Panc1 (cell line): ENCODE data around the gene CBY3. TPM values are rescaled to one million over a fixed set of nuclear protein-coding genes. Genes with fewer than 3 reads are reported as not detected.
A peak's percentile ranks its signal among the peaks of the same experiment; 100 is the strongest.
"Not testable (repeated sequence)": the region's sequence is repeated elsewhere in the genome, so short reads cannot be mapped to it uniquely, and the experiment has no call there.

Experiments
- ATAC-seq: fragments of 200-7000 bp; cut with Tn5 transposase; 2 replicates; pipeline ENCODE4 v1.9.1; 2020; ENCODE audit warnings: mild to moderate bottlenecking, moderate library complexity
- BruUV-seq: library from RNA; stranded (reverse); fragments of 400-500 nt; replicated peaks from 2 replicates; lab custom pipeline; 2021; lab: Mats Ljungman, UMichigan
- CTCF ChIA-PET: fragments of 300-600 bp; sonication (Branson Sonifier 250); formaldehyde crosslinking; loops from one replicate; lab custom pipeline; 2022; ENCODE audit warnings: antibody characterized with exemption; lab: Charles Lee
- POLR2A ChIA-PET: fragments of 300-600 bp; sonication (Branson Sonifier 250); formaldehyde crosslinking; loops from one replicate; lab custom pipeline; 2022; ENCODE audit warnings: antibody characterized with exemption; lab: Charles Lee
- DNase-seq: peaks from one replicate; pipeline ENCODE4 v3.0.0-alpha.2; 2010; ENCODE audit warnings: low read depth, low spot score
- H3K27ac ChIP-seq: 2 replicates; pipeline ENCODE4 v1.5.1; 2011; ENCODE audit warnings: mild to moderate bottlenecking, low read length, inconsistent platforms
- H3K27me3 ChIP-seq: fragments of 200-500 bp; sonication (Bioruptor generic); 2 replicates; pipeline ENCODE4 v1.6.0; 2014; ENCODE audit warnings: low read length, inconsistent platforms; ENCODE audit not compliant: control insufficient read depth, insufficient read depth
- H3K36me3 ChIP-seq: fragments of 200-500 bp; sonication (Bioruptor generic); 2 replicates; pipeline ENCODE4 v1.5.1; 2014; ENCODE audit warnings: inconsistent platforms, mild to moderate bottlenecking, low read length, moderate library complexity; ENCODE audit not compliant: control insufficient read depth, insufficient read depth
- H3K4me1 ChIP-seq: 2 replicates; pipeline ENCODE4 v1.5.1; 2011; ENCODE audit warnings: inconsistent platforms, mild to moderate bottlenecking, low read length, moderate library complexity; ENCODE audit not compliant: control insufficient read depth, insufficient read depth
- H3K4me3 ChIP-seq, 2 experiments: 2 replicates each; pipeline ENCODE4 v1.5.1; 2011 to 2012; ENCODE audit warnings: low read depth in 2 of 2, low read length in 2 of 2, mild to moderate bottlenecking in 2 of 2, inconsistent platforms in 1 of 2, moderate library complexity in 1 of 2
- H3K9me3 ChIP-seq: fragments of 200-500 bp; sonication (Bioruptor generic); 2 replicates; pipeline ENCODE4 v1.5.1; 2014; ENCODE audit warnings: low read depth, mild to moderate bottlenecking, inconsistent platforms, low read length, moderate library complexity; ENCODE audit not compliant: control insufficient read depth, insufficient read depth
- POLR2AphosphoS5 ChIP-seq: IDR thresholded peaks from 2 replicates; pipeline ENCODE4 v1.6.1; 2012; ENCODE audit warnings: mild to moderate bottlenecking, low read depth, low read length, moderate library complexity
- SIN3A ChIP-seq: IDR thresholded peaks from 2 replicates; pipeline ENCODE4 v1.6.1; 2012; ENCODE audit warnings: low read depth, mild to moderate bottlenecking, low read length, moderate library complexity, borderline replicate concordance; ENCODE audit not compliant: insufficient read depth
- in situ Hi-C: cut with HindIII; loops from 2 replicates; pipeline ENCODE4 v1.10.0; 2016; ENCODE audit warnings: low sequenced_read_pairs, low pct_unique_long_range_greater_than_20kb
- intact Hi-C: fragments of 100-400 bp; cut with micrococcal nuclease; formaldehyde crosslinking; loops from one replicate; pipeline ENCODE4 v1.10.0; 2022; ENCODE audit not compliant: unreplicated experiment
- total RNA-seq: library from RNA; stranded (reverse); gene quantifications from one replicate; pipeline ENCODE4 v1.2.1, GENCODE V29; 2021; ENCODE audit not compliant: unreplicated experiment
- TF ChIP-seq, protein P1 (sequence below), 2 experiments: IDR thresholded peaks; 2 replicates each; pipeline ENCODE4 v1.6.1; 2011 to 2012; ENCODE audit warnings: low read depth in 2 of 2, control low read depth in 1 of 2, low read length in 1 of 2, mild to moderate bottlenecking in 1 of 2, moderate library complexity in 1 of 2; ENCODE audit not compliant: insufficient read depth in 1 of 2
- TF ChIP-seq, protein P2 (sequence below): fragments of 450-650 bp; IDR thresholded peaks from 2 replicates; pipeline ENCODE4 v1.5.1; 2017; ENCODE audit warnings: mild to moderate bottlenecking

CBY3 gene
- total RNA-seq, 1 experiment from 2014 or later = 0.39 TPM

DNA sequence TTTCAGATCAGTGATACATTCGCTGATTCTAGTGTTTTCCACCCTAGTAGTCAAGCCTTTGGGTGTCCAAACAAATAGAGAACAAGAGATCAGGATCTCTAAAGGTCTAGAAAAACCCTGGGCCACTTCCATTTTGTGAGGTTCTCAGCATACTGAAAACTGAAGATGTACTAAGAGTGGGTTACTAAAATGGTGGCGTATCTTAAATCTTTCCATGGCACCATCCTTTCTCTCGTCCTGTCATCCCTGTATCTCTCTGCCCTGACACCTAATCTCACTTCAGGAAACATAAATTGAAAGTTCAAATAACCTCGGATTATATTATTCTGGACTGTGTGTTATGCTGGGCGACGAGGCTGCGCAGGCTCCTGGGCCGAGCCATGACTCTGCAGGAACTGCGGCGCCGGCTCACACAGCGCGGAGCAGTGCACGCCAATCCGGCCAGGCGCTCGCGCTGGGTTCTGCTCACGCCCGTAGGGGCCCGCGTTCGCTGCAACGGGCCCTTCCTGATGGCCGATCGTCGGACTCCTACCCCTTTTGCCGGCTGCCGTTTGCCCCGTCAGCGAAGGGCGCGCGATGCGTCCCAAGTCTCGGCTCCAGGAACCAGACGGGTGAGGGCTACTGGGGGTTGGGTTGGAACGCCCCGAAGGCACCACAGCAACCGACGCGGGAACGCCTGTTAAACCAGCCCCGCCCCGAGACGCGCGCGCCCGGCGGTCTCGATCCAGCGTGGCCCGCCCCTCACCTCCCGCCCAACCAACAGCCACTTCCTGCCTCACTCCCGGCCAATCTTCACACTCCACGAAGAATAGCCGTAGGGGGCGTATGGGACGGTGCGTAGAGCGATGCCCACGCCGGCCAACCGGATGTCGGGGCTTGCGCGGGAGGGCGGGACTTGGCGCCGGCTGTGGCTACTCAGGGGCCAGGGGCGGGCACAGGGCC, 17.4 kb upstream of the CBY3 start:
- Histone ChIP-seq H3K4me1 (peaks cover 14% of the 10 kb centered on the region; the same call in 1 of the 2 replicates), H3K36me3 (peaks cover 13% of the 10 kb centered on the region; the same call in 1 of the 2 replicates), H3K27me3 (no peaks in the 10 kb centered on the region), H3K9me3 (no peaks in the 10 kb centered on the region), H3K27ac (peak overlapping the region; percentile 99), H3K4me3 (peak overlapping the region; percentile 69 to 96)
- peak; percentile 96 for ATAC-seq
- ChIA-PET POLR2A (no interaction called here), CTCF (no interaction called here)
- intact Hi-C loops = no loop called here
- TSS peak; percentile 97 for BruUV-seq
- peak; percentile 90 for TF ChIP-seq POLR2AphosphoS5
- TF ChIP-seq, protein P1, sequence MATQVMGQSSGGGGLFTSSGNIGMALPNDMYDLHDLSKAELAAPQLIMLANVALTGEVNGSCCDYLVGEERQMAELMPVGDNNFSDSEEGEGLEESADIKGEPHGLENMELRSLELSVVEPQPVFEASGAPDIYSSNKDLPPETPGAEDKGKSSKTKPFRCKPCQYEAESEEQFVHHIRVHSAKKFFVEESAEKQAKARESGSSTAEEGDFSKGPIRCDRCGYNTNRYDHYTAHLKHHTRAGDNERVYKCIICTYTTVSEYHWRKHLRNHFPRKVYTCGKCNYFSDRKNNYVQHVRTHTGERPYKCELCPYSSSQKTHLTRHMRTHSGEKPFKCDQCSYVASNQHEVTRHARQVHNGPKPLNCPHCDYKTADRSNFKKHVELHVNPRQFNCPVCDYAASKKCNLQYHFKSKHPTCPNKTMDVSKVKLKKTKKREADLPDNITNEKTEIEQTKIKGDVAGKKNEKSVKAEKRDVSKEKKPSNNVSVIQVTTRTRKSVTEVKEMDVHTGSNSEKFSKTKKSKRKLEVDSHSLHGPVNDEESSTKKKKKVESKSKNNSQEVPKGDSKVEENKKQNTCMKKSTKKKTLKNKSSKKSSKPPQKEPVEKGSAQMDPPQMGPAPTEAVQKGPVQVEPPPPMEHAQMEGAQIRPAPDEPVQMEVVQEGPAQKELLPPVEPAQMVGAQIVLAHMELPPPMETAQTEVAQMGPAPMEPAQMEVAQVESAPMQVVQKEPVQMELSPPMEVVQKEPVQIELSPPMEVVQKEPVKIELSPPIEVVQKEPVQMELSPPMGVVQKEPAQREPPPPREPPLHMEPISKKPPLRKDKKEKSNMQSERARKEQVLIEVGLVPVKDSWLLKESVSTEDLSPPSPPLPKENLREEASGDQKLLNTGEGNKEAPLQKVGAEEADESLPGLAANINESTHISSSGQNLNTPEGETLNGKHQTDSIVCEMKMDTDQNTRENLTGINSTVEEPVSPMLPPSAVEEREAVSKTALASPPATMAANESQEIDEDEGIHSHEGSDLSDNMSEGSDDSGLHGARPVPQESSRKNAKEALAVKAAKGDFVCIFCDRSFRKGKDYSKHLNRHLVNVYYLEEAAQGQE (IDR thresholded peaks at IDR 0.05; ENCODE audit: insufficient read depth in 1 of 2, low read depth in 2 of 2, low read length in 1 of 2) = 0 out of 4 replicates have a peak, but pooled peaks of 1 of the 2 experiments have one; percentile 35
- 0 out of 2 replicates have a peak, but pooled peaks have one; percentile 67 for TF ChIP-seq SIN3A
- TF ChIP-seq, protein P2, sequence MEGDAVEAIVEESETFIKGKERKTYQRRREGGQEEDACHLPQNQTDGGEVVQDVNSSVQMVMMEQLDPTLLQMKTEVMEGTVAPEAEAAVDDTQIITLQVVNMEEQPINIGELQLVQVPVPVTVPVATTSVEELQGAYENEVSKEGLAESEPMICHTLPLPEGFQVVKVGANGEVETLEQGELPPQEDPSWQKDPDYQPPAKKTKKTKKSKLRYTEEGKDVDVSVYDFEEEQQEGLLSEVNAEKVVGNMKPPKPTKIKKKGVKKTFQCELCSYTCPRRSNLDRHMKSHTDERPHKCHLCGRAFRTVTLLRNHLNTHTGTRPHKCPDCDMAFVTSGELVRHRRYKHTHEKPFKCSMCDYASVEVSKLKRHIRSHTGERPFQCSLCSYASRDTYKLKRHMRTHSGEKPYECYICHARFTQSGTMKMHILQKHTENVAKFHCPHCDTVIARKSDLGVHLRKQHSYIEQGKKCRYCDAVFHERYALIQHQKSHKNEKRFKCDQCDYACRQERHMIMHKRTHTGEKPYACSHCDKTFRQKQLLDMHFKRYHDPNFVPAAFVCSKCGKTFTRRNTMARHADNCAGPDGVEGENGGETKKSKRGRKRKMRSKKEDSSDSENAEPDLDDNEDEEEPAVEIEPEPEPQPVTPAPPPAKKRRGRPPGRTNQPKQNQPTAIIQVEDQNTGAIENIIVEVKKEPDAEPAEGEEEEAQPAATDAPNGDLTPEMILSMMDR = no peak
- peak; percentile 93 for DNase-seq
- in situ Hi-C loops = no loop called here

- peak overlapping the region; percentile 99 for H3K27ac ChIP-seq
- DNase-seq, intact Hi-C loops, H3K9me3 ChIP-seq, POLR2A ChIA-PET, in situ Hi-C loops, ATAC-seq, H3K27me3 ChIP-seq, BruUV-seq, CTCF ChIA-PET: not testable (repeated sequence)
- peaks cover 14% of the 10 kb centered on the region; the same call in 1 of the 2 replicates for H3K4me1 ChIP-seq
- peak overlapping the region; percentile 64 to 69 for H3K4me3 ChIP-seq
- H3K36me3 ChIP-seq = peaks cover 13% of the 10 kb centered on the region; the same call in 1 of the 2 replicates
Measured at GRCh38 chr5:179697543-179697942, 16.7 kb upstream of the CBY3 start.

- CTCF ChIA-PET = no interaction called here
- in situ Hi-C loops = no loop called here
Measured at GRCh38 chr5:179697108-179697507, 16.3 kb upstream of the CBY3 start.

More at GRCh38 chr5:179697108-179697507, 16.3 kb upstream of the CBY3 start:
- peak overlapping the region; percentile 99 for H3K27ac ChIP-seq
- peaks cover 13% of the 10 kb centered on the region; the same call in 1 of the 2 replicates for H3K36me3 ChIP-seq
- BruUV-seq = no TSS peak
- peaks cover 14% of the 10 kb centered on the region; the same call in 1 of the 2 replicates for H3K4me1 ChIP-seq
- TF ChIP-seq POLR2AphosphoS5 (no peak), SIN3A (no peak)
- TF ChIP-seq, protein P2 = no peak
- DNase-seq (no peak), ATAC-seq (no peak)
- H3K27me3 ChIP-seq = no peaks in the 10 kb centered on the region
- POLR2A ChIA-PET = no interaction called here
- intact Hi-C loops = no loop called here
- H3K4me3 ChIP-seq = no peak overlapping the region
- H3K9me3 ChIP-seq = no peaks in the 10 kb centered on the region
